Endodermal cell (in vitro differentiated cells): ENCODE measurements around the gene HRH2. TPM values are rescaled to one million over a fixed set of nuclear protein-coding genes. Genes with fewer than 3 reads are reported as not detected.

Experiments used
- DNase-seq: peaks from one replicate; pipeline ENCODE4 v3.0.0-alpha.2; 2017
- H3K27ac ChIP-seq: 2 replicates; pipeline ENCODE4 v1.5.1; 2013; ENCODE audit warnings: mild to moderate bottlenecking, low read depth, low read length, moderate library complexity
- H3K27me3 ChIP-seq: 2 replicates; pipeline ENCODE4 v1.6.1; 2013; ENCODE audit warnings: mild to moderate bottlenecking, low read length, moderate library complexity; ENCODE audit not compliant: insufficient read depth, control insufficient read depth, poor library complexity, severe bottlenecking
- H3K36me3 ChIP-seq: 2 replicates; pipeline ENCODE4 v1.7.0; 2013; ENCODE audit warnings: mild to moderate bottlenecking, low read length, moderate library complexity; ENCODE audit not compliant: control insufficient read depth, insufficient read depth
- H3K4me1 ChIP-seq: one replicate; pipeline ENCODE4 v1.7.0; 2013; ENCODE audit warnings: low read length; ENCODE audit not compliant: control insufficient read depth, insufficient read depth
- H3K4me3 ChIP-seq: 2 replicates; pipeline ENCODE4 v1.5.1; 2013; ENCODE audit warnings: mild to moderate bottlenecking, low read length, moderate library complexity
- H3K9ac ChIP-seq: 2 replicates; pipeline ENCODE4 v1.6.1; 2013; ENCODE audit warnings: mild to moderate bottlenecking, low read length, moderate library complexity; ENCODE audit not compliant: poor library complexity, severe bottlenecking; ENCODE audit errors: extremely low read depth
- H3K9me3 ChIP-seq: 2 replicates; pipeline ENCODE4 v1.6.1; 2013; ENCODE audit warnings: mild to moderate bottlenecking, low read length, moderate library complexity; ENCODE audit not compliant: control insufficient read depth
- H3K27ac Mint-ChIP-seq: 2 replicates; pipeline ENCODE4 v1.8.0; 2020; ENCODE audit warnings: mixed read lengths
- H3K27me3 Mint-ChIP-seq: 2 replicates; pipeline ENCODE4 v1.8.0; 2021; ENCODE audit warnings: mild to moderate bottlenecking, mixed read lengths; ENCODE audit not compliant: insufficient read depth
- H3K36me3 Mint-ChIP-seq: 2 replicates; pipeline ENCODE4 v1.8.0; 2020; ENCODE audit warnings: low read depth, mixed read lengths
- H3K4me1 Mint-ChIP-seq: 2 replicates; pipeline ENCODE4 v1.8.0; 2020; ENCODE audit warnings: mixed read lengths
- H3K4me3 Mint-ChIP-seq: 2 replicates; pipeline ENCODE4 v1.8.0; 2020; ENCODE audit warnings: mild to moderate bottlenecking, moderate library complexity, mixed read lengths
- H3K9me3 Mint-ChIP-seq: 2 replicates; pipeline ENCODE4 v1.8.0; 2020; ENCODE audit warnings: mild to moderate bottlenecking, mixed read lengths
- WGBS, 2 experiments: methylation state at CpG; one replicate each; pipeline versions ENCODE4 v1.1.5 to v1.1.7; 2013; ENCODE audit warnings: missing lambda C conversion rate in 2 of 2, mixed read lengths in 1 of 2; ENCODE audit not compliant: insufficient coverage in 1 of 2, insufficient read length in 1 of 2; 5-methylcytosine and 5-hydroxymethylcytosine counted together
- total RNA-seq, 2 donors: library from RNA; stranded (reverse); fragmentation: NEBNext Ultra II Directional in 1 of 2; extraction: Animal tissue kit (Norgen Biotek cat#: 25700) in 1 of 2; gene quantifications; 2 replicates in 1 of 2; 3 replicates in 1 of 2; pipeline ENCODE4 v1.2.1, GENCODE V29; 2021
- TF ChIP-seq, protein P1 (sequence below): fragments of 200-600 bp; sonication (generic); conservative IDR thresholded peaks from 2 replicates; pipeline ENCODE4 v1.5.0; 2021; ENCODE audit warnings: antibody characterized with exemption, mild to moderate bottlenecking

The HRH2 gene
- total RNA-seq, 2 donors from 2014 or later: 2.1 to 3.3 TPM

DNA sequence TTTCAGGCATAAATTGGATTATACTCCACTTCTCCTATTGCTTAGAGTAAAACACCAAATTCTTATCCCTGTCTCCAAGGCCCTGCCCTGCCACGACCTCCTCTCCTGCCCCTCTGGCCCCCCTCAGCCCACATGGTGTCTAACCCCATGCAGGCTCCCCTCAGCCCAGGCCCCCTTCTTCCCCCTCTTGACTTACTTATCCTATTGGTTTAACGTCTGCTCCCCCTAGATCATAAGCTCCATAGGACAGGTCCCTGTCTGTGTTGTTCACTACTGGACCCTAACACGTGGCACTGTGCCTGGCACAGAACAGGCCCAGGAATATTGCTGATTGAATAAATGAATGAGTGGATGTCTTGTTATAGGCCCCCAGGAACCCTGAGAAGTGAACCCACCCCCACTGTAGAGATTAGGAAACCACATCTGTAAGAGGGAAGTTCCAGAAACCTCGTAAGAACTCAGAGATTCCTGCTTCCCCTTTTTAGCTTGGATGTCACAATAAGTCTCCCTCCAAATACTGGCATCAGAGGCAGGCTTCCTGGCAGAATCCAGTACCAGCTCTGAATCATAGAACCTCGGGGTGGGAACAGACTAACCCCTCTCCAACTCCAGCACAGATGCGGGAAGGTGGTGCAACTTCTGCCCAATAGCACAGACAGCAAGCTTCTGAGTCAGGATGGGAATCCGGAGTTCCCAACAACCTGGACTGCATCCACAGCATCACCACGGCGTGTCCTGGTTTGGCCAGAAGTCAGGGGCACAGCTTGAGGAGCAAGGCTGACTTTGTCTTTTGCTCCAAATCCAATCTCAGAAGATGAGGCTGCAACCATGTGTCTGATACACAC is 31.5 kb downstream of the HRH2 start:
- Mint-ChIP-seq H3K4me1 (peaks cover 33% of the 10 kb centered on the region), H3K27ac (no peak overlapping the region)
- 85 to 88% methylated on average over 5 to 9 of the region's 9 CpGs for WGBS, 2 experiments

GRCh38 chr5:175690025-175690424 is 32.2 kb downstream of the HRH2 start:
- Histone ChIP-seq H3K9me3 (peaks cover 6% of the 10 kb centered on the region), H3K9ac (no peak overlapping the region), H3K27me3 (no peaks in the 10 kb centered on the region), H3K36me3 (no peaks in the 10 kb centered on the region), H3K4me3 (no peak overlapping the region), H3K27ac (no peak overlapping the region), H3K4me1 (peaks cover 12% of the 10 kb centered on the region)
- peaks cover 5% of the 10 kb centered on the region for H3K36me3 Mint-ChIP-seq
- DNase-seq: no peak
- WGBS, 2 experiments: 88 to 91% methylated on average over 3 to 5 of the region's 5 CpGs
- H3K27ac Mint-ChIP-seq: no peak overlapping the region
- TF ChIP-seq, protein P1, sequence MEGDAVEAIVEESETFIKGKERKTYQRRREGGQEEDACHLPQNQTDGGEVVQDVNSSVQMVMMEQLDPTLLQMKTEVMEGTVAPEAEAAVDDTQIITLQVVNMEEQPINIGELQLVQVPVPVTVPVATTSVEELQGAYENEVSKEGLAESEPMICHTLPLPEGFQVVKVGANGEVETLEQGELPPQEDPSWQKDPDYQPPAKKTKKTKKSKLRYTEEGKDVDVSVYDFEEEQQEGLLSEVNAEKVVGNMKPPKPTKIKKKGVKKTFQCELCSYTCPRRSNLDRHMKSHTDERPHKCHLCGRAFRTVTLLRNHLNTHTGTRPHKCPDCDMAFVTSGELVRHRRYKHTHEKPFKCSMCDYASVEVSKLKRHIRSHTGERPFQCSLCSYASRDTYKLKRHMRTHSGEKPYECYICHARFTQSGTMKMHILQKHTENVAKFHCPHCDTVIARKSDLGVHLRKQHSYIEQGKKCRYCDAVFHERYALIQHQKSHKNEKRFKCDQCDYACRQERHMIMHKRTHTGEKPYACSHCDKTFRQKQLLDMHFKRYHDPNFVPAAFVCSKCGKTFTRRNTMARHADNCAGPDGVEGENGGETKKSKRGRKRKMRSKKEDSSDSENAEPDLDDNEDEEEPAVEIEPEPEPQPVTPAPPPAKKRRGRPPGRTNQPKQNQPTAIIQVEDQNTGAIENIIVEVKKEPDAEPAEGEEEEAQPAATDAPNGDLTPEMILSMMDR: no peak
- peaks cover 7% of the 10 kb centered on the region for H3K9me3 Mint-ChIP-seq
- H3K4me1 Mint-ChIP-seq: peaks cover 33% of the 10 kb centered on the region
- H3K27me3 Mint-ChIP-seq: no peaks in the 10 kb centered on the region
- no peak overlapping the region for H3K4me3 Mint-ChIP-seq

More for the DNA sequence above, 31.5 kb downstream of the HRH2 start:
- Mint-ChIP-seq H3K4me3 (no peak overlapping the region), H3K27me3 (no peaks in the 10 kb centered on the region), H3K9me3 (peaks cover 7% of the 10 kb centered on the region), H3K36me3 (peaks cover 5% of the 10 kb centered on the region)
- Histone ChIP-seq H3K4me1 (peaks cover 12% of the 10 kb centered on the region), H3K9me3 (peaks cover 6% of the 10 kb centered on the region), H3K4me3 (no peak overlapping the region), H3K27ac (no peak overlapping the region), H3K27me3 (no peaks in the 10 kb centered on the region), H3K9ac (no peak overlapping the region), H3K36me3 (no peaks in the 10 kb centered on the region)
- TF ChIP-seq, protein P1: no peak
- DNase-seq: no peak

DNA sequence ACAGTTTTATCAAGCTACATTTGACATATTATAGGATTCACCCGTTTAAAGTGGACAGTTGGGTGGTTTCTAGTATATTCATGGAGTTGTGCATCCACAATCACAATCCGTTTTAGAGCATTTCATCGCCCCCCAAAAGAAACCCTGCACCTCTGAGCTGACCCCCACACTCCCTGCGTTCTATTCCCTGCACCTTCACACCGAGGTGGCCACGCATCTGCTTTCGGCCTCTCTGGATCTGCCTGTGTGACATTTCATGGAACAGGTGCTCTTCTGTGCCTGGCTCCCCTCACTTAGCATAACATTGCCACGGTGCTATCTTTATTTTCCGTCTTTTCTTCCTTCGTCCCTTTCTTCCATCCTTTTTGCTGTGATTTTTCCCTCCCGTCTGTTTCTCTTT is 32.7 kb downstream of the HRH2 start:
- Mint-ChIP-seq H3K36me3 (peaks cover 5% of the 10 kb centered on the region), H3K4me1 (peaks cover 33% of the 10 kb centered on the region), H3K27ac (no peak overlapping the region), H3K27me3 (no peaks in the 10 kb centered on the region), H3K4me3 (no peak overlapping the region), H3K9me3 (peaks cover 7% of the 10 kb centered on the region)
- Histone ChIP-seq H3K36me3 (no peaks in the 10 kb centered on the region), H3K4me1 (peaks cover 12% of the 10 kb centered on the region), H3K27me3 (no peaks in the 10 kb centered on the region), H3K4me3 (no peak overlapping the region), H3K27ac (no peak overlapping the region), H3K9me3 (peaks cover 6% of the 10 kb centered on the region), H3K9ac (no peak overlapping the region)
- WGBS, 2 experiments: 93 to 94% methylated on average over 10 of the region's 11 CpGs
- TF ChIP-seq, protein P1: no peak
- no peak for DNase-seq
